ENCODE results near the gene LNPEP.
A peak's percentile ranks its signal among the peaks of the same experiment; 100 is the strongest.

LNPEP gene

DNA sequence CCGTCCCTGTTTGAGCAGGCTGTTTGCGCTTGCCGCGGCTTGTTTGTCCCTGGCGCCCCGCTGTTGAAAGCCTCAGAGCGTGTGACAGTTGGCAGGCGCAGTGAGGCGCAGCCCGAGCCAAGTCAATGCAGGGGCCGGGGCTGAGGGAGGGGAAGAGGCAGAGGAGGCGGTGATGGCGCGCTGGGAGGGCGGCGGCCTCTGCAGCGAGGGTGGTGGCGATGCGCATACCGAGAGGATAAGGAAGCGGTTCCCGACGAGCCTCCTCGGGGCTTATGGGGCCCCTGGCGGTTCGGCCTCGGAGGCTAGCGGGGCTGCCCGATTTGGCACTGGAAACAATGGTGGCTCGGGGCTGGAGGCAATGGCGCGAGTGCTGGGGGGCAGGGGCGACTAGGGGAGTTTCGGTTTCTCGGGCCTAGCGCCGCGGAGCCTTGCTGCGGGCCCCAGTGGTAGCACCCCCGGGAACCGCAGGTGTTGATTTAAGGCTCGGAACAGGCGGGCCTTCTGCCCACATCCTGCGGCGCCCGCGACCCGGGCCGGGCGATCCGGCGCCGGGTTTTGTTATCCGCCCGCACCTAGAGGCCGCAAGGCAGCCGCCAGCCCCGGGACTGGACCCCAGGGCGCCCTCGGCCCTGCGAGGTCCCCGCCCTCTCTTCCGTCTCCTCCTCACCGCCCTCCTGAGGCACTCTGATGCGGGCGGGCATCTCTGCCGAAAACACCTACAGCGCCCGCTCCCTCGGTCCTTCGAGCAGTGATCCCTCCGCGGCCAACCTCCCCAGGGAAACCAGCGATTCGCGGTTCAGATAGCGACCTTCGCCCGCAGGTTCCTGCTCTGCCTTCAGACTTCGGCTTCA is 947 bp upstream of the LNPEP start:
- Mint-ChIP-seq H3K27me3 (no peaks in the 10 kb centered on the region), H3K36me3 (ENCODE audit: low read depth) (peaks cover 30% of the 10 kb centered on the region), H3K9me3 (no peaks in the 10 kb centered on the region), H3K4me1 (ENCODE audit: low read depth) (peaks cover 69% of the 10 kb centered on the region), H3K4me3 (peak overlapping the region; percentile 88), H3K27ac (peak overlapping the region; percentile 99)
- intact Hi-C loops (cut with micrococcal nuclease), result loop anchor here (1.0 to 2.0 kb wide), 2 partner anchors 54 to 127 kb away; no protein-coding TSS in a partner anchor

DNA sequence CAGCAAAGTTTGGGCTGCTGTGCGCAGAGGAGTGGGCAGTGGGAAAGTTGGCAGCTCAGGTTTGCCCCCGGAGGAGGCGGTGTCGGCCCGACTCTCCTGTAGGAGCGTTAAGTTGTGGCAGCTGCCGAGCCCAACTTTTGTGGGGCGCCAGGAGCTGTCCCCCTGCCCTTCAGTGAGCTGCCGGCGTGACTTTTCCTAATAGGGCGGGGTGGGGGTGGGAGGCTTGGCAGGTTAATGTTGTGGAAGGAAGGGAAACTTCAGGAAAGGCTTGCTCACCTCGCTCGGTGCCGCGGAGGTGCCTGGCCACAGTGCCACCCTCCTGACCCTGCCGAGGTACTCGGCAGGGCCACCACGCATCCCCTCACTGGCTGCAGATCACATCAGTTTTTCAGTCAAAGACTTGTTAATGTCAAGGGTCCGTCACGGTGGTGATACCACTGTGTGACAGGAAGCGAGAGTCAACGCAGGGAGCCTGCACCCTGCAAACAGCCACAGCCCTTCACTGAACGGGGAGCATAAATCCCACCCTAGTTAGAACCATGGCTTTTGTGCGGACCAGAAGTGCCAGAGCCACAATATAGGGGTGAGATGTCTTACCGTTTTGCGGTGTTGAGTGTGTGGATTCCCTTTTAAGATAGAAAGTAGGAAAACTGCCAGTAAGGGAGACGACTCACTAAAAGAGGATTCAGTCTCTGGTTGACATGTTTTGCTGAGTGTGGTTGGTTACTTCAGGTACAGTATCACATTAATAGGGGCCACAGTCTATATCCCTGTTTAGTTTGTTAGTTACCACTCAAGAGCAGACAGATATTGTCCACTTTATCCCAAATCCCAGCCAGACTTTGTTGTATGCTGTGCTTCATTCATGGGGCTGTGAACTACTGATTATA is 796 bp downstream of the LNPEP start:
- intact Hi-C loops (cut with micrococcal nuclease), result loop anchor here (2.0 kb wide), 1 partner anchor 40 kb away; no protein-coding TSS in a partner anchor
- Mint-ChIP-seq H3K27me3 (no peaks in the 10 kb centered on the region), H3K4me3 (peak overlapping the region; percentile 88), H3K27ac (peak overlapping the region; percentile 99), H3K36me3 (ENCODE audit: low read depth) (peaks cover 34% of the 10 kb centered on the region), H3K9me3 (no peaks in the 10 kb centered on the region), H3K4me1 (ENCODE audit: low read depth) (peaks cover 56% of the 10 kb centered on the region)

DNA sequence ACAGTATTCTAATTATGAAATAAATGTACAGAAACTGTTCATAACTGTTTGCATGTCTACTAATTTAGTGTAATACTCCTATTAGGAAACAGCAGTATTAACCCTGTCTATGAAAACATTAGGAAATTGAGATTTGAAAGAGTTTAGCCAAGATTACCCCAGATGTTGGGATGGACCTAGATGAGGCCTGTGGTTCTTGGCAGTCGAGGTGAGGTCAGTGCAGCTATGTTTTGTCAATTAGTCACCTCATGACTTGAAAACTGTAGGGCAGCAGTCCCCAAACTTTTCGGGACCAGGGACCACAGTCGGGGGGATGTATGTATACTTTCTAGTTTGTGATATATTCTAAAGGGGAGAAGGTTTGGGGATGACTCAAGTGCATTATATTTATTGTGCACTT is 4.7 kb downstream of the LNPEP start:
- peaks cover 36% of the 10 kb centered on the region for H3K4me1 Mint-ChIP-seq (ENCODE audit: low read depth)
- H3K4me3 Mint-ChIP-seq, result no peak overlapping the region
- H3K27ac Mint-ChIP-seq, result no peak overlapping the region
- intact Hi-C loops (cut with micrococcal nuclease), result no loop called here
- no peaks in the 10 kb centered on the region for H3K27me3 Mint-ChIP-seq
- peaks cover 26% of the 10 kb centered on the region for H3K36me3 Mint-ChIP-seq (ENCODE audit: low read depth)
- H3K9me3 Mint-ChIP-seq, result no peaks in the 10 kb centered on the region

DNA sequence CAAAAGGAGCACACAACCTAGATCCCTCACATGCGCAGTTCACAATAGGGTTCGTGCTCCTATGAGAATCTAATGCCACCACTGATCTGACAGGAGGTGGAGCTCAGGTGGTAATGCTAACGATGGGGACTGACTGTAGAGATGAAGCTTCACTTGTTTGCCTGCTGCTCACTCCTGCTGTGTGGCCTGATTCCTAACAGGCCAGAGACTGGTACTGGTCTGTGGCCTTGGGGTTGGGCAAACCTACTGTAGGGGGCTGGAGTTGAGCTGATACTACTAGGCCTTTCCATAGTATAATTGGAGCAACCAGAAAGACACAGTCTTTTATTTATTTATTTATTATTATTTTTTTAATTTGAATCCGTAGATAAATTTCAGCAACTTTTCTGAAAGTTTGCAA is 5.3 kb downstream of the LNPEP start:
- no peaks in the 10 kb centered on the region for H3K27me3 Mint-ChIP-seq
- peaks cover 42% of the 10 kb centered on the region for H3K4me1 Mint-ChIP-seq (ENCODE audit: low read depth)
- H3K9me3 Mint-ChIP-seq, result no peaks in the 10 kb centered on the region
- intact Hi-C loops (cut with micrococcal nuclease), result no loop called here
- no peak overlapping the region for H3K4me3 Mint-ChIP-seq
- H3K36me3 Mint-ChIP-seq (ENCODE audit: low read depth), result peaks cover 21% of the 10 kb centered on the region
- no peak overlapping the region for H3K27ac Mint-ChIP-seq

DNA sequence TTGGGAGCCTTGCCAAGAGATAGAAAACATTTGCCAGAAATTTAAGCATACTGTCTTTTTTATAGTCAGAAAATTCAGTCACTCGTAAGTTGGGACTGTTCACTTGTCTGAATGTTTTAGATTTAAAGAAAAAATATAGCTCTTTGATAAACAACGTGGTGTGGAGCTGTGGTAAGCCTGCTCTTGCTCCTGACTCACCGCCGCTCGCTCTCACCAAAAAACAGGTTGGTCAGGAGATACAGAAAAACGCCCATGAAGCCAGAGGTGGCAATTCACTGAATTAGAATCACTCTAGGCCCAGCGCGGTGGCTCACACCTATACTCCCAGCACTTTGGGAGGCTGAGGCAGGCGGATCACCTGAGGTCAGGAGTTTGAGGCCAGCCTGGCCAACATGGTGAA is 6.2 kb downstream of the LNPEP start:
- H3K4me1 Mint-ChIP-seq (ENCODE audit: low read depth), result peaks cover 37% of the 10 kb centered on the region
- H3K9me3 Mint-ChIP-seq, result no peaks in the 10 kb centered on the region
- intact Hi-C loops (cut with micrococcal nuclease), result no loop called here
- H3K36me3 Mint-ChIP-seq (ENCODE audit: low read depth), result peaks cover 12% of the 10 kb centered on the region
- H3K27me3 Mint-ChIP-seq, result no peaks in the 10 kb centered on the region
- no peak overlapping the region for H3K27ac Mint-ChIP-seq
- no peak overlapping the region for H3K4me3 Mint-ChIP-seq

DNA sequence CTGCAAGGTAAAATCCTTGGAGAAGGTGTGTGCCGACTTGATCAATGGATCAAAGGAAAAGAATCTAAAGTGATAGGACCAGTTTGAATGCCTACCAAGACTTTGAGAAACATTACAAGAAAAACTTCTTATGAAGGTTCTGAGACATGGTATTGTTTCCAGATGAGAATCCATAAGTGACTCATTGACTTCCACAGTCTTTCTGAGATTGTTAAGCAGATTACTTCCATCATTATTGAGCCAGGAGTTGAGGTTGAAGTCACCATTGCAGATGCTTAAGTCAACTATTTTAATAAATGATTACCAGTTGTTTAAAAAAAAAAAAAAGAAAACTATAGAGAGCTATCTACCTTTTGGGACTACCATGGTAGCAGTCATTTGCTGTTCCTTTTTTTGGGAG is 7.0 kb downstream of the LNPEP start:
- Mint-ChIP-seq H3K4me1 (ENCODE audit: low read depth) (peaks cover 30% of the 10 kb centered on the region), H3K4me3 (no peak overlapping the region), H3K9me3 (no peaks in the 10 kb centered on the region), H3K27me3 (no peaks in the 10 kb centered on the region), H3K27ac (no peak overlapping the region), H3K36me3 (ENCODE audit: low read depth) (peaks cover 12% of the 10 kb centered on the region)
- intact Hi-C loops (cut with micrococcal nuclease), result no loop called here

DNA sequence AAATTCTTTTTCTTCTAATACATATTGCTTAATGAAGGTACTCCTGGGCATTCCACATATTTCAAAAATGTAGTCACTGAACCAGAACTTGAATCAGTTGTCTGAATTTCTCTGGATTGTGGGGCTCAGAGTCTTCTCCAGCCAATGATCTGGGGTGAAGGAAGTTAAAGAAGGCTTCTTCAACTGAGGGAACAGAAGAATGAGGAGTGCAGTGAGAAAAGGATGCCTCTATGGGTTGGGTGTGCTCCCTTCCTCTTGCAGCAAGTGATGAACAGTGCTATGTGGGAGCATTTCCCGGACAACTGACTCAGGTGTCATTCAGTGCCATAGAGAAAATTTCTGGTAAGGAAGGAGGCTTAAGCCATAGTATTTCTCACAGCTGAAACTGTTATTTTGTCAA is 7.9 kb downstream of the LNPEP start:
- peaks cover 21% of the 10 kb centered on the region for H3K4me1 Mint-ChIP-seq (ENCODE audit: low read depth)
- H3K36me3 Mint-ChIP-seq (ENCODE audit: low read depth), result peaks cover 12% of the 10 kb centered on the region
- intact Hi-C loops (cut with micrococcal nuclease), result no loop called here
- no peak overlapping the region for H3K27ac Mint-ChIP-seq
- no peak overlapping the region for H3K4me3 Mint-ChIP-seq
- H3K9me3 Mint-ChIP-seq, result no peaks in the 10 kb centered on the region
- no peaks in the 10 kb centered on the region for H3K27me3 Mint-ChIP-seq

DNA sequence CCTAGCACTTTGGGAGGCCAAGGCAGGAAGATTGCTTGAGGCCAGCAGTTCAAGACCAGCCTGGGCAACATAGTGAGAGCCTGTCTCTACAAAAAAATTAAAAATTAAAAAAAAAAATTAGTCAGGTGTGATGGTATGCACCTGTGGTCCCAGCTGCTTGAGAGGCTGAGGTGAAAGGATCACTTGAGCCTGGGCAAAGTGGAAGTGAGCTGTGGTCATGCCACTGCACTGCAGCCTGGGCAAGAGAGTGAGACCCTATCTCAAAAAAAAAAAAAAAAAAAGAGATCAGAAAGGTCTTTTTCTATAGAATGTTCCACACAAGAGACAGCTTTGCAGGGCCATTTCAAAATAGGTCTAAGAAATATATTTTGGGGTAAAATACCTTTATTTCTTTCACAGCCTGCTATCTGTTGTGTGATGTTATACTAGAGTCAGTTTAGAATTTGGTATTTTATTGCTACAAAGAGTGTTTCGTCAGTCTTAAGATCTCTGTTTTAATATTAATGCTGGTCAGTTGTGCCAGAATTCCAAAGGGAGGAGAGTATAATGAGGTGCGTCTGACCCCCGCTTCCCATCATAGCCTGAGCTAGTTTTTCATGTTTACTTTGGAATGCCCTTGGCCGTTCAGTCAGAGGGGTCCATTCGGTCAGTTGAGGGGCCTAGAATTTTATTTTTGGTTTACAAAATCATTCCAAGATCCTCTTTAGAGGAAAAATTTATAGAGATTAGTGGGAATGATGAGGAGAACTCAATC is 9.4 kb downstream of the LNPEP start:
- peaks cover 20% of the 10 kb centered on the region for H3K4me1 Mint-ChIP-seq (ENCODE audit: low read depth)
- H3K27me3 Mint-ChIP-seq, result no peaks in the 10 kb centered on the region
- peaks cover 12% of the 10 kb centered on the region for H3K36me3 Mint-ChIP-seq (ENCODE audit: low read depth)
- no peaks in the 10 kb centered on the region for H3K9me3 Mint-ChIP-seq
- intact Hi-C loops (cut with micrococcal nuclease), result no loop called here
- H3K4me3 Mint-ChIP-seq, result no peak overlapping the region
- no peak overlapping the region for H3K27ac Mint-ChIP-seq

DNA sequence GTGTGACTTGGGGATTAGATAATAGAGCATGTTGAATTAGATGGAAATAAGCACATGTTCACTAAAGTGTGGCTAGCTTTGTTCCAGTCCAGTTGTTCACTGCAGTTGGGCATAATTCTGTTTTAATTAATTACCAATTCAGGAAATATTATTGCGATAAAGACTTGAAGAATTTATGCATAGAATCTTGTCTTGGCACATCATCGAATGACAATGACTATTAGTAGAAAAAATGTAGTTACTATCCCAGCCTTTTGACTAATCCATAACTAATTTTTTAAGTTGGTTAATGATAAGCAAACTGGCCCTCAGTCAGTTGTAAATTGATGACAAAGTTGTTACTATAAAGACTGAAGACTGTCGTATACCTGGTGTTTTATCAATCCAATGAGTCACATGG is 10.5 kb downstream of the LNPEP start:
- intact Hi-C loops (cut with micrococcal nuclease), result no loop called here
- Mint-ChIP-seq H3K4me3 (no peak overlapping the region), H3K9me3 (no peaks in the 10 kb centered on the region), H3K4me1 (ENCODE audit: low read depth) (peaks cover 20% of the 10 kb centered on the region), H3K36me3 (ENCODE audit: low read depth) (peaks cover 11% of the 10 kb centered on the region), H3K27me3 (no peaks in the 10 kb centered on the region), H3K27ac (no peak overlapping the region)

DNA sequence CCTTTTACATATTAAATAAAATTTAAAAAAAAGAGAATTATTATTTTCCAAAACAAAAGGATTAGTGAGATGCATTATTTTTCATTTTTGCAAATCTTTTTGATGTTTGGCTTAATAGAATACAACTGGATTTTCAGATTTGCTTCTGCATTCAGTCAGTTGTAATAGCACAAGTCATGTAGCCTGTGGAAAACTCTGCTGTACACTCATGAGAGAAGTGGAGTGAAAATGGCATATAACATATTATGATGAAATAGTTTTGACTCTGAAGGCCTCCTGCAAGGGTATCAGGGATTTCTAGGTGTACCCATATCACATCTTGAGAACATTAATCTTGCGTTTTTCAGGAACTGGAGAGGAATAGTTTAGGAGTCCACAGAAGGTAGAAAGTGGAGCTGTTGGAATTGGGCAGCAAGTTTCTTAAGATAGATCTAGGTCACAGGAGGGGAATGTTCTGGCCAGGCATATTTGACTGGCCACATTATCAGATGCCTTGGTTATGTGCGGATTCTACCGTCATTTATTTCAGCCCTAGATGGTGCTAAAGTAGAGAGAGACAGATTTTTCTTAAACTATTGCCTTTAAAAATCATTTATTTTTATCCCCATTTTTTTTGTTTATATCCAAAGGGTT is 16.4 kb downstream of the LNPEP start:
- Mint-ChIP-seq H3K9me3 (no peaks in the 10 kb centered on the region), H3K27me3 (no peaks in the 10 kb centered on the region), H3K4me1 (ENCODE audit: low read depth) (peaks cover 10% of the 10 kb centered on the region), H3K4me3 (no peak overlapping the region), H3K36me3 (ENCODE audit: low read depth) (no peaks in the 10 kb centered on the region), H3K27ac (peak overlapping the region; percentile 22)
- intact Hi-C loops (cut with micrococcal nuclease), result no loop called here

DNA sequence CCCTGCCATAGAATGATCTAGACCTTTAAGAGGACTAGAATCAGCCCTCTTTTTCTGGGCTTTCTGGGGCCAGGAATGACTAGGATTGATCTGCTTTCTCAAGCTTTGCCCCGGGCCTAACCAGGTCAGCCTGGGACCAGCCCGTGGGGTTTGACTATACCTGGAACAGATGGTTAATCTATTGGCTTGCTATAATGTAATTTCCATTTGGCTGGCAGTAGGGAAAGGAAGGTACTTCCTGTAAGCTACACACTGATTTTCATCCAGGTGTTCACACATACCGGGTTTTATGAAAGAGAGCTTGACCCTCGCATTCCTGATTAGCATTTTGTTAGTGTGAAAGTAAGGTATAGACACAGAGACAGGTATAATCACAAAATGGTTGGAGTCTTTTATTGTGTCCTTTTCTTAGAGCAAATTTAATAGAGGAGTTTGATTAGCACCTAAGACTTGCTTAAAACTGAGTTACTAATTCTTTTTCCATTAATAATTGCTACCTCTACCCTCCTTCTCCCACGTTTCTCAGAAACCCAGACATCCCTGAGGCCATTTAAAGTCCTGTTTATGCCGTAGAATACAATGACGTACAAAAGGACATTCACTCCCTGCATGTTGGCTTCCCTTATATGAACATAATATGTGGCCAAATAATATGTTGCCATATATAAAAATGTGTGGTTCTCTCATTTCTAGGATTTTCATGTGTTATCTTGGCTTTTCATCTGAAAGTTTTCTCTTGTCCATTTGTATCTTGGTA is 17.3 kb downstream of the LNPEP start:
- Mint-ChIP-seq H3K36me3 (ENCODE audit: low read depth) (no peaks in the 10 kb centered on the region), H3K4me1 (ENCODE audit: low read depth) (peaks cover 19% of the 10 kb centered on the region), H3K9me3 (no peaks in the 10 kb centered on the region), H3K27me3 (no peaks in the 10 kb centered on the region), H3K4me3 (no peak overlapping the region), H3K27ac (peak overlapping the region; percentile 22)
- intact Hi-C loops (cut with micrococcal nuclease), result no loop called here

DNA sequence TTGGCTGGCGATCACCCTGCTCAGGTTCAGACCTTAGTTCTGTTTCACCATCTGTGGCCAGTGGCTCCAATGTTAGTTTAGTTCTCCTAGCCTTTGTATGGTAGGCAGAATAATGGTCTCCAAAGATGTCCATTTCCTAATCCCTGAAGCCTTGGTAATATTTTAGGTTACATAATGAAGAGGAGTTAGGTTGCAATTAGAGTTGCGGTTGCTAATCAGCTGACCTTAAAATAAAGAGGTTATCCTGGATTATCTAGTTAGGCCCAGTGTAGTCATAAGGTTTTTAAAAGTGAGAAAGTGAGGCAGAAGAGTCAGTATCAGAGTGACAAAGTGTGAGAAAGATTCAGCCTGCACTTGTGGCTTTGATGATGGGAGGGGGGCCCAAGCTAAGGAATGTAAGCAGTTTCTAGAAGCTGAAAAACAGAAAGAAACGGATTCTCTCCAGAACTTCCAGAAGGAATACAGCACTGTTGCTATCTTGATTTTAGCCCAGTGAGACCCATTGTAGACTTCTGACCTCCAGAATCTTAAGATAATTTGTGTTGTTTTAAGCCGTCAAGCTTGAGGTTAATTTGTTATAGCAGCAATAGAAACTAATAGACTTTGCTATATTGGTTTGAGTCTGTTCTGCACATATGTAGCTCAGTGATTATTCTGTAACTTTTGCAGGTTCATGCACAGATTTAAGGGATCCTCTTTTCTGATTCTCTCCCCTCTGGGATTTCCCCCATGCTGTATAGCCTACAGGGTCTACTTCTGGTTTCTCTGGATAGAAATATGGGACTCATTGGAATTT is 21.6 kb downstream of the LNPEP start:
- intact Hi-C loops (cut with micrococcal nuclease), result no loop called here
- H3K4me3 Mint-ChIP-seq, result no peak overlapping the region

More for the DNA sequence above, 21.6 kb downstream of the LNPEP start:
- Mint-ChIP-seq H3K27me3 (no peaks in the 10 kb centered on the region), H3K27ac (peak overlapping the region; percentile 57), H3K9me3 (no peaks in the 10 kb centered on the region), H3K36me3 (ENCODE audit: low read depth) (peaks cover 7% of the 10 kb centered on the region), H3K4me1 (ENCODE audit: low read depth) (peaks cover 36% of the 10 kb centered on the region)

Data from dendritic cell treated with granulocyte-macrophage colony-stimulating factor and Interleukin-4, amounts not matched to agents 40 ng/mL and 50 ng/mL, for 4 days (primary cell).